Activated B cell treated with CpG ODN at 0.5 μM for 24 hours (primary cell): ENCODE measurements around the gene RIC3. TPM values are rescaled to one million over a fixed set of nuclear protein-coding genes. Genes with fewer than 3 reads are reported as not detected.

Experiments used
- ATAC-seq: fragments of 200-7000 bp; cut with Tn5 transposase; one replicate; pipeline ENCODE4 v1.10.0; 2021; ENCODE audit warnings: low read depth, mild to moderate bottlenecking, moderate library complexity
- CTCF ChIA-PET: fragments of 350-600 bp; sonication (Branson Sonifier 250); formaldehyde crosslinking; loops from one replicate; lab custom pipeline; 2021; ENCODE audit warnings: antibody characterized with exemption; lab: Charles Lee
- POLR2A ChIA-PET: fragments of 350-600 bp; sonication (Branson Sonifier 250); formaldehyde crosslinking; loops from one replicate; lab custom pipeline; 2021; ENCODE audit warnings: antibody characterized with exemption; lab: Charles Lee
- DNase-seq: peaks from one replicate; pipeline ENCODE4 v3.0.0; 2022
- H3K27ac Mint-ChIP-seq: one replicate; pipeline ENCODE4 v1.8.0; 2020; ENCODE audit warnings: mixed read lengths
- H3K27me3 Mint-ChIP-seq: one replicate; pipeline ENCODE4 v1.8.0; 2021; ENCODE audit warnings: mixed read lengths
- H3K36me3 Mint-ChIP-seq: one replicate; pipeline ENCODE4 v1.8.0; 2021; ENCODE audit warnings: low read depth, mixed read lengths
- H3K4me1 Mint-ChIP-seq: one replicate; pipeline ENCODE4 v1.8.0; 2021; ENCODE audit warnings: mixed read lengths
- H3K4me3 Mint-ChIP-seq: one replicate; pipeline ENCODE4 v1.8.0; 2020; ENCODE audit warnings: mild to moderate bottlenecking, mixed read lengths
- H3K9me3 Mint-ChIP-seq: one replicate; pipeline ENCODE4 v1.8.0; 2020; ENCODE audit warnings: mixed read lengths
- intact Hi-C: fragments of 100-400 bp; cut with micrococcal nuclease; formaldehyde crosslinking; loops from one replicate; pipeline ENCODE4 v1.15.1; 2024
- total RNA-seq: library from RNA; stranded (reverse); gene quantifications from 2 replicates; pipeline ENCODE4 v1.2.3, GENCODE V29; 2022
- TF ChIP-seq, protein P1 (sequence below): fragments of 200-600 bp; IDR thresholded peaks from one replicate; pipeline ENCODE4 v1.8.0; 2022; ENCODE audit warnings: antibody characterized with exemption, mild to moderate bottlenecking

The RIC3 gene
- total RNA-seq, 1 donor from 2014 or later: 52.8 TPM

DNA sequence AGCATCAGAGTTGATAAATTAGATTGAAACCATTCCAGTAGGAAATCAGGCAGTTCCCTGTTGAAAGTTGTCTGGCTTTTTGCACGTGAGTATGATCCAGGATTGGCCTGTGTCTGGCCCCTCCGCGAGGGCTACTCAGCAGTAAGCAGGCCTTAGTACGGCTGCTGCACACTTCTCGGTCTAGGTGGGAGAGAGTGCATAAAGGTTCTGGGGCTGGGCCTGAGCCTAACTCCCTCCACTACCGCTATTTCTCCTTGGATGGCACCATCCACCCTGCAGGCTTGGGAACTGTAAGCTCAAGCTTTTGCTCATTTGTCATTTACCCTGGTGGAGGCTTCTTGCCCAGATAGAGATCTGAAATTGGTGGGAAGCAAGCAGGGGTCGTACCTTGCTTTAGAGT lies 65.9 kb downstream of the RIC3 start:
- TF ChIP-seq, protein P1, sequence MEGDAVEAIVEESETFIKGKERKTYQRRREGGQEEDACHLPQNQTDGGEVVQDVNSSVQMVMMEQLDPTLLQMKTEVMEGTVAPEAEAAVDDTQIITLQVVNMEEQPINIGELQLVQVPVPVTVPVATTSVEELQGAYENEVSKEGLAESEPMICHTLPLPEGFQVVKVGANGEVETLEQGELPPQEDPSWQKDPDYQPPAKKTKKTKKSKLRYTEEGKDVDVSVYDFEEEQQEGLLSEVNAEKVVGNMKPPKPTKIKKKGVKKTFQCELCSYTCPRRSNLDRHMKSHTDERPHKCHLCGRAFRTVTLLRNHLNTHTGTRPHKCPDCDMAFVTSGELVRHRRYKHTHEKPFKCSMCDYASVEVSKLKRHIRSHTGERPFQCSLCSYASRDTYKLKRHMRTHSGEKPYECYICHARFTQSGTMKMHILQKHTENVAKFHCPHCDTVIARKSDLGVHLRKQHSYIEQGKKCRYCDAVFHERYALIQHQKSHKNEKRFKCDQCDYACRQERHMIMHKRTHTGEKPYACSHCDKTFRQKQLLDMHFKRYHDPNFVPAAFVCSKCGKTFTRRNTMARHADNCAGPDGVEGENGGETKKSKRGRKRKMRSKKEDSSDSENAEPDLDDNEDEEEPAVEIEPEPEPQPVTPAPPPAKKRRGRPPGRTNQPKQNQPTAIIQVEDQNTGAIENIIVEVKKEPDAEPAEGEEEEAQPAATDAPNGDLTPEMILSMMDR: no peak
- Mint-ChIP-seq H3K9me3 (no peaks in the 10 kb centered on the region), H3K4me3 (no peak overlapping the region), H3K4me1 (no peaks in the 10 kb centered on the region), H3K36me3 (peaks cover 48% of the 10 kb centered on the region), H3K27me3 (no peaks in the 10 kb centered on the region), H3K27ac (no peak overlapping the region)
- ChIA-PET POLR2A (no interaction called here), CTCF (interaction anchor here (0.6 to 10.2 kb wide), 2 partner anchors 97 to 286 kb away, joined by 3 to 86 read pairs; no protein-coding TSS in a partner anchor)
- ATAC-seq: no peak
- no peak for DNase-seq
- intact Hi-C loops: no loop called here

DNA sequence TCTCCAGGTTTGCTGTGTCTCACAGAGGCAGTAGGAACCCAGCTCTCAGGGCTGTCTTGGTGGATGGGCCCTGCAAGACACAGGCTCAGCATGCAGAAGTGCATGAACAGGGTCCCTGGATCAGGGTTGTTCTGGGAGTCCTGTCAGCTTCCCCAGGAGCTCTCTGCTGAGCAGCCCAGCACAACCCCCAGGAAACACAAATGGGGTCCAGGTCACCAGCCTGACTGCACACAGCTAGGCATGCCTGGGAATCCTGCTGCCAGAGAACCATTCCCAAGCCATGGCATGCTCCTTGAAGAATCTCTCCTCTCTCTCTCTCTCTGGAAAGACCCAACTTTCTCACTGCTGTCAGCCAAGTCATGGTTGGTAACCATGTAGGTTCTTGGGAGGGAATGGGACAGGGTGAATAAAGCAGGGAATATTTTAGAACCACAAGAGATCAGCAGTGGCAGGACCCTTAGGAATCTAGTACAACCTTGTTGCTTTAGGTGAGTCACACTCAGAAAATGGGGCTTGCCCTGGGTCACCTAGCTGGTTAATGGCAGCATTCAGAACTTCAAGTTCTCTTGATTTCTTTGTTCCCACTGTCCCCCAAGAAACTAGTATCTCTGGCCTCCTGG lies 66.4 kb downstream of the RIC3 start:
- TF ChIP-seq, protein P1: no peak
- H3K4me1 Mint-ChIP-seq: no peaks in the 10 kb centered on the region
- ChIA-PET CTCF (interaction anchor here (0.6 to 10.2 kb wide), 2 partner anchors 96 to 200 kb away, joined by 3 to 86 read pairs; no protein-coding TSS in a partner anchor), POLR2A (no interaction called here)
- H3K4me3 Mint-ChIP-seq: no peak overlapping the region
- intact Hi-C loops: no loop called here
- H3K9me3 Mint-ChIP-seq: no peaks in the 10 kb centered on the region
- H3K27ac Mint-ChIP-seq: no peak overlapping the region
- H3K27me3 Mint-ChIP-seq: no peaks in the 10 kb centered on the region
- no peak for ATAC-seq
- no peak for DNase-seq
- peaks cover 43% of the 10 kb centered on the region for H3K36me3 Mint-ChIP-seq

GRCh38 chr11:8101421-8101820 lies 67.4 kb downstream of the RIC3 start:
- TF ChIP-seq, protein P1: no peak
- no peak for ATAC-seq
- Mint-ChIP-seq H3K36me3 (peaks cover 33% of the 10 kb centered on the region), H3K27ac (no peak overlapping the region), H3K4me1 (no peaks in the 10 kb centered on the region), H3K4me3 (no peak overlapping the region), H3K9me3 (no peaks in the 10 kb centered on the region), H3K27me3 (no peaks in the 10 kb centered on the region)
- intact Hi-C loops: no loop called here
- POLR2A ChIA-PET: no interaction called here
- DNase-seq: no peak
- CTCF ChIA-PET: interaction anchor here (1.0 to 10.2 kb wide), 3 partner anchors 8 to 95 kb away, joined by 3 to 86 read pairs (median 26); no protein-coding TSS in a partner anchor

DNA sequence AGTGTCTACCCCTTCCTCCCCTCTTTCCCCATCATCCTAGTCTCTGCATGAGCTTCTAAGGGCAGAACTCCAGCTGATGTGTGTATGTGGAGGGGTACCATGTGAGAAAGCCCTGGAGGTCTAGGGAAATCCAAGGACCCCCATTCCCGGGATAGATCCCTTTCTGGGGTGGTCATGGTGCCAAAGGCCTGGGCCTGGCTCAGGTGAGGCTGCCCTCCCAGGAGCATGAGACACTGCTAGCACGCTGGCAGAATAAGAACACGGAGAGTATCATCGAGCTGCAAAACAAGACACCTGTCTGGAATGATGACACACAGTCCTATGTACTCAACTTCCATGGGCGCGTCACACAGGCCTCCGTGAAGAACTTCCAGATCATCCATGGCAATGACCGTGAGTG lies 68.2 kb downstream of the RIC3 start:
- peaks cover 25% of the 10 kb centered on the region for H3K36me3 Mint-ChIP-seq
- H3K9me3 Mint-ChIP-seq: no peaks in the 10 kb centered on the region
- intact Hi-C loops: no loop called here
- ChIA-PET CTCF (interaction anchor here (1.0 to 10.2 kb wide), 9 partner anchors 8 to 1002 kb away, joined by 3 to 86 read pairs (median 6); partner anchors contain the start of gene EIF3F), POLR2A (no interaction called here)
- H3K27ac Mint-ChIP-seq: no peak overlapping the region
- ATAC-seq (no peak), DNase-seq (no peak)
- TF ChIP-seq, protein P1: no peak
- H3K27me3 Mint-ChIP-seq: no peaks in the 10 kb centered on the region
- no peak overlapping the region for H3K4me3 Mint-ChIP-seq
- H3K4me1 Mint-ChIP-seq: no peaks in the 10 kb centered on the region

GRCh38 chr11:8100158-8100557 lies 68.7 kb downstream of the RIC3 start:
- intact Hi-C loops: no loop called here
- no peaks in the 10 kb centered on the region for H3K9me3 Mint-ChIP-seq
- no peak overlapping the region for H3K27ac Mint-ChIP-seq
- H3K4me1 Mint-ChIP-seq: no peaks in the 10 kb centered on the region
- TF ChIP-seq, protein P1: no peak
- H3K4me3 Mint-ChIP-seq: no peak overlapping the region
- no peak for DNase-seq
- ChIA-PET CTCF (interaction anchor here (0.6 to 10.2 kb wide), 13 partner anchors 9 to 1002 kb away, joined by 3 to 86 read pairs (median 6); partner anchors contain the start of gene EIF3F), POLR2A (no interaction called here)
- H3K36me3 Mint-ChIP-seq: peaks cover 21% of the 10 kb centered on the region
- no peaks in the 10 kb centered on the region for H3K27me3 Mint-ChIP-seq
- no peak for ATAC-seq
